IMR-90 (cell line): Measurements from ENCODE around the gene KCNJ18.
"Not testable (repeated sequence)": the region's sequence is repeated elsewhere in the genome, so short reads cannot be mapped to it uniquely, and the experiment has no call there.

Experiments
- POLR2A ChIP-seq: IDR thresholded peaks from 2 replicates; pipeline ENCODE4 v1.6.1; 2012; ENCODE audit warnings: mild to moderate bottlenecking, low read depth, low read length
- RFX5 ChIP-seq: IDR thresholded peaks from 2 replicates; pipeline ENCODE4 v1.8.0; 2012; ENCODE audit warnings: low read depth, mild to moderate bottlenecking, low read length, moderate library complexity
- TF ChIP-seq, protein P1 (sequence below): conservative IDR thresholded peaks from 2 replicates; pipeline ENCODE4 v1.5.1; 2012; ENCODE audit warnings: mild to moderate bottlenecking, low read depth, low read length, improper control_type of control experiment
- TF ChIP-seq, protein P2 (sequence below): fragments of 150-350 bp; IDR thresholded peaks from 2 replicates; pipeline ENCODE4 v1.6.1; 2017; ENCODE audit warnings: mild to moderate bottlenecking, antibody characterized with exemption, low read length, low read depth

- TF ChIP-seq, protein P1, sequence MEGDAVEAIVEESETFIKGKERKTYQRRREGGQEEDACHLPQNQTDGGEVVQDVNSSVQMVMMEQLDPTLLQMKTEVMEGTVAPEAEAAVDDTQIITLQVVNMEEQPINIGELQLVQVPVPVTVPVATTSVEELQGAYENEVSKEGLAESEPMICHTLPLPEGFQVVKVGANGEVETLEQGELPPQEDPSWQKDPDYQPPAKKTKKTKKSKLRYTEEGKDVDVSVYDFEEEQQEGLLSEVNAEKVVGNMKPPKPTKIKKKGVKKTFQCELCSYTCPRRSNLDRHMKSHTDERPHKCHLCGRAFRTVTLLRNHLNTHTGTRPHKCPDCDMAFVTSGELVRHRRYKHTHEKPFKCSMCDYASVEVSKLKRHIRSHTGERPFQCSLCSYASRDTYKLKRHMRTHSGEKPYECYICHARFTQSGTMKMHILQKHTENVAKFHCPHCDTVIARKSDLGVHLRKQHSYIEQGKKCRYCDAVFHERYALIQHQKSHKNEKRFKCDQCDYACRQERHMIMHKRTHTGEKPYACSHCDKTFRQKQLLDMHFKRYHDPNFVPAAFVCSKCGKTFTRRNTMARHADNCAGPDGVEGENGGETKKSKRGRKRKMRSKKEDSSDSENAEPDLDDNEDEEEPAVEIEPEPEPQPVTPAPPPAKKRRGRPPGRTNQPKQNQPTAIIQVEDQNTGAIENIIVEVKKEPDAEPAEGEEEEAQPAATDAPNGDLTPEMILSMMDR, result not testable (repeated sequence)
- not testable (repeated sequence) for TF ChIP-seq POLR2A, RFX5
- TF ChIP-seq, protein P2, sequence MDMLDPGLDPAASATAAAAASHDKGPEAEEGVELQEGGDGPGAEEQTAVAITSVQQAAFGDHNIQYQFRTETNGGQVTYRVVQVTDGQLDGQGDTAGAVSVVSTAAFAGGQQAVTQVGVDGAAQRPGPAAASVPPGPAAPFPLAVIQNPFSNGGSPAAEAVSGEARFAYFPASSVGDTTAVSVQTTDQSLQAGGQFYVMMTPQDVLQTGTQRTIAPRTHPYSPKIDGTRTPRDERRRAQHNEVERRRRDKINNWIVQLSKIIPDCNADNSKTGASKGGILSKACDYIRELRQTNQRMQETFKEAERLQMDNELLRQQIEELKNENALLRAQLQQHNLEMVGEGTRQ, result not testable (repeated sequence)
These were observed 24.2 kb upstream of the KCNJ18 start for GRCh38 chr17:21668118-21668488.
